ENCODE measurements around the gene ZNF45. TPM values are rescaled to one million over a fixed set of nuclear protein-coding genes. Genes with fewer than 3 reads are reported as not detected.

The ZNF45 gene
- total RNA-seq, result 12.3 and 14.6 TPM in 2 replicates

DNA sequence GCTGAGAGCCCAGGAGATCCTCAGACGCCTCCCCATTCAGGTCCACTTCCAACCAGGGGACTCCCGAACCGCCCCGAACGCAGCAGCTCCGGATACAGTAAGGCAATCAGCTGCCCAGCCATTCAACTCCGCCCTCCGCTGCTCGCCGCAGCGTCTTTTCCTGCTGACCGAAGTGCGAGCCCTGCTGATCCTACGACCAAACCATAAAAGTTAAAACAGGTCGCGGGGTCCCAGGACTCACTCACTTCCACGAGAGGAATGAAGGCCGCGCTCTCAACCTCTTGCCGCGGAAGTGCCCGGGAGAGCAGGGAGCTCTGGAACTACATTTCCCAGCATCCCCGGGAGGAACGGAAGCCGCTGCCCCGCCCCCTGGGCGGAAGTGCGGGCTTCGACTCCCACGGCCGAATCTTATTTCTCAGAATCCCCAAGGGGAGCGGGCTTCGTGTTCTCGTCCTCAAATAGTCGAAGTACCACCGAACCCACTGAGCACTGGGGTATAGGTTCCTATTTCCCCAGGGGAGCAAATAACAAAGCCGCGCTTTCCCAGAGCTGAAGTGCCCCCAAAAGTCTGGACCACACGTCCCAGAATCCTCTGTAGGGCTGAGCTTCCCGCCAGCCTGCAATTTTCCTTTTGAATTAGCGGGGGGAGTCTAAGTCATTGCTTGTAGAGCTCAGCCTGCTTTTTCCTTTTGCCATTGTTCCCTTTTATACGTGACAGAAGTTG, at the start of gene ZNF45:
TSS of gene ZNF45 (minus strand) at position 298 of the 724 bp plus-strand sequence. CDS start 13,097 bp downstream, outside the sequence.

DNA sequence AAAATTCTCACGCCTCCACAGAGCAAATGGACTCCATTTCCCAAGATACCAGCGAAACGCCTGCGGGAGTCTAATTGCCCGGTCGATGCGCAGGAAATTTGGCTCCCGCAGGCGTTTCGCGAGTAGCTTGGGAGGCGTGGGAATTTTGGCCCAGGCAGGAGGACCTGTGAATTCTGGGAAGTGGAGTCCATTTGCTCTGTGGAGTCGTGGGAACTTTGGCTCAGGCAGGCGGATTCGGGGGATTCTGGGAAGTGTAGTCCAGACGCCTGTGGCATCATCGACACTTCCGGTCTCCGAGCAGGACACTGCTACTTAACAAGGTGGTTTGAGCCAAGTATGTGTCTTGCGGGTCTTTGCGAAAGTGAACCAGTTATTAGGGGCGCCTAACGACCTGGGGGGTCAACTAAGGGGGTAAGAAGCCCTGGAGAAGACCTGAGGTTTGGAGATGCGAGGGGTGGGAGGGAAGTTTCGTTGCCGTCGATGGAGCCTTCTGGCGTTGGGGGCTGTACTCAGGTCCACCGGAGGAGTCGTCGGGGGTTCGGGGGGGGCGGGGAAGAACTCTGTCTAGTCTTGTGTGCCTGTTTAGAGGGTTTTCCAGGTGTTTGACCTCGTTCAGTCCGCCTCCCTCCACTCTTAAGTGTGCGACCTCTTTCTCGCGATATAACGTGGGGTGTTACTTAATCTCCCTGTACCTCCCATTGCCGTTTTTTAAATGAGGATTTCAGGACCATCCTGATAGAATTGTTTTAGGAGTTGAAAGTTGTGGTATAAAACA, 49.0 kb upstream of the ZNF45 start, which contains the start of gene ZNF155:
TSS of gene ZNF155 (plus strand) at position 277 of the 775 bp plus-strand sequence. CDS start 4,356 bp downstream, outside the sequence.

DNA sequence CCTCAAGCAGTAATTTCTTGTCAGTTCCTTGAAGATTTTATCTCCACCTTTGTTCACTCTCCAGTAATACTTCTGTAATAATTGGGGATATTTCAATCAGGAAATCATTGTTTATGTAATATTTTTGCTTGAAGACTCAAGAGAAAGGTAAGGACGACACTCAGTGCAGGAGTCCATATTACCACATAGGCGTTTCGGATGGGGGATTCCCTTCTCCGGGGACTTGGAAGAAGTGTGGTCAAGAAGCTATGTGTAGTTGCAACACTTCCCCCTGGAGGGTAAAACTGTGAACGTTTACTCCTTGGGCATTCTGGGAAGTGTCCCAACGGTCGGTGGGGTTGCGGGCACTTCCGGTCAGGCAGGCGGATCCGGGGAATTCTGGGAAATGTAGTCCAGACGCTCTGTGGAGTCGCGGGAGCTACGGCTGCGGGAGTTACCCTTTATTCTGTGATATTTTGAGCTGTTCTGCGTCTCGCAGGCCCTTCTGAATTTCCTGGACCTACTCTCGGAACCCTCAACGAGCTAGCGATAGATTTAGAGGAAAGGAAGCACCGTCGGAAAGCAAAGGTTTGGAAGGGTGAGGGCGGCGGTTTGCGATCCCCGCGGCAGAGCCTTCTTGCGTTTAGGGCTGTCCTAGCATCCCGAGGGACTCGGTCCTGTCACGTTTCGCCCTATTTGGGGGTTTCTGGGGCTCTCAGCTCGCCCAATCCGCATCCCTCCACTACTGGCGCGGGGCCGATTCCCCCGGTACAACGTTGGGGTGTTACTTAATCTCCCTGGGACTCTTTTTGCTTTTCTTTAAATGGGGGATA, 16.0 kb upstream of the ZNF45 start, which contains the start of gene ZNF221:
TSS of gene ZNF221 (plus strand) at position 395 of the 812 bp plus-strand sequence. CDS start 11,499 bp downstream, outside the sequence.

DNA sequence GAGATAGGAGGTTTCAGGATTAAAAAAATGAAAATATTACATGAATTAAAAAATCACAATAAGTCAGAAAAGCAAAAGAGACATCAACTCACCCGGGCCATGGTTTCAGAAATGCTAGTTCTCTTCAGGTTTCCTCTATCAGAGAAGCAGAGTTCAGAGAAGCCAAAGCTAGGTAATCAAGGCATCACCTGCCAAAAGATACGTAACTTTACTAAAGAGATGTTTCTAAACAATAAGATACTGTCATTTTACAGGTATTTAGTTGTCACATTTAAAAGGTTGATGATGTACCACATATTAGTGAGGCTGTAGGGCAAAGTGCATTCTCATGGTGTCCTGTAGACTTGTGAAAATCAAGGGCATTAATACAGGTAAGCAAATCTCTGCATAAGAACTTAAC, 51.2 kb downstream of the ZNF45 start, which contains the start of gene ZNF404:
TSS of gene ZNF404 (minus strand) at position 101 of the 400 bp plus-strand sequence.

Other genes starting within 250 kb of the ZNF45 start
- gene IRGC, start 219.2 kb downstream of the ZNF45 start, total RNA-seq, result not detected in 2 replicates
- gene SMG9, start 180.3 kb downstream of the ZNF45 start, total RNA-seq, result 3.2 and 6.1 TPM in 2 replicates
- 0.46 and 0.65 TPM in 2 replicates for gene KCNN4, start 154.3 kb downstream of the ZNF45 start, total RNA-seq
- gene LYPD5, start 132.8 kb downstream of the ZNF45 start, total RNA-seq, result 0.32 and 0.46 TPM in 2 replicates
- gene ZNF283, start 108.0 kb downstream of the ZNF45 start, total RNA-seq, result 6.8 and 10.6 TPM in 2 replicates
- gene ZNF404, start 51.3 kb downstream of the ZNF45 start, total RNA-seq, result 0.97 and 2.1 TPM in 2 replicates
- 3.2 and 10.6 TPM in 2 replicates for gene ZNF221, start 15.9 kb upstream of the ZNF45 start, total RNA-seq
- gene ZNF155, start 48.9 kb upstream of the ZNF45 start, total RNA-seq, result 8.1 and 8.4 TPM in 2 replicates
- 2.9 and 5.3 TPM in 2 replicates for gene ZNF230, start 67.7 kb upstream of the ZNF45 start, total RNA-seq
- 5.5 and 5.8 TPM in 2 replicates for gene ZNF222, start 90.1 kb upstream of the ZNF45 start, total RNA-seq
- 7.1 and 9.6 TPM in 2 replicates for gene ZNF223, start 116.8 kb upstream of the ZNF45 start, total RNA-seq
- 2.3 and 3.0 TPM in 2 replicates for gene ZNF284, start 136.9 kb upstream of the ZNF45 start, total RNA-seq
- gene ZNF224, start 159.1 kb upstream of the ZNF45 start, total RNA-seq, result 16.9 and 38.9 TPM in 2 replicates
- gene ZNF225, start 178.1 kb upstream of the ZNF45 start, total RNA-seq, result 4.5 and 7.6 TPM in 2 replicates
- gene ZNF234, start 206.3 kb upstream of the ZNF45 start, total RNA-seq, result 7.8 and 13.8 TPM in 2 replicates
- gene ZNF226, start 229.8 kb upstream of the ZNF45 start, total RNA-seq, result 11.7 and 15.5 TPM in 2 replicates

Data from epithelial cell of umbilical artery (primary cell).